ENCODE results near the gene KREMEN2. TPM values are rescaled to one million over a fixed set of nuclear protein-coding genes. Genes with fewer than 3 reads are reported as not detected.

Gene KREMEN2
- total and polyA plus RNA-seq, 2 of the 13 experiments (the other 11 are each of a cell fraction or from before 2014, with no cell fraction given), result 0.48 to 1.2 TPM

DNA sequence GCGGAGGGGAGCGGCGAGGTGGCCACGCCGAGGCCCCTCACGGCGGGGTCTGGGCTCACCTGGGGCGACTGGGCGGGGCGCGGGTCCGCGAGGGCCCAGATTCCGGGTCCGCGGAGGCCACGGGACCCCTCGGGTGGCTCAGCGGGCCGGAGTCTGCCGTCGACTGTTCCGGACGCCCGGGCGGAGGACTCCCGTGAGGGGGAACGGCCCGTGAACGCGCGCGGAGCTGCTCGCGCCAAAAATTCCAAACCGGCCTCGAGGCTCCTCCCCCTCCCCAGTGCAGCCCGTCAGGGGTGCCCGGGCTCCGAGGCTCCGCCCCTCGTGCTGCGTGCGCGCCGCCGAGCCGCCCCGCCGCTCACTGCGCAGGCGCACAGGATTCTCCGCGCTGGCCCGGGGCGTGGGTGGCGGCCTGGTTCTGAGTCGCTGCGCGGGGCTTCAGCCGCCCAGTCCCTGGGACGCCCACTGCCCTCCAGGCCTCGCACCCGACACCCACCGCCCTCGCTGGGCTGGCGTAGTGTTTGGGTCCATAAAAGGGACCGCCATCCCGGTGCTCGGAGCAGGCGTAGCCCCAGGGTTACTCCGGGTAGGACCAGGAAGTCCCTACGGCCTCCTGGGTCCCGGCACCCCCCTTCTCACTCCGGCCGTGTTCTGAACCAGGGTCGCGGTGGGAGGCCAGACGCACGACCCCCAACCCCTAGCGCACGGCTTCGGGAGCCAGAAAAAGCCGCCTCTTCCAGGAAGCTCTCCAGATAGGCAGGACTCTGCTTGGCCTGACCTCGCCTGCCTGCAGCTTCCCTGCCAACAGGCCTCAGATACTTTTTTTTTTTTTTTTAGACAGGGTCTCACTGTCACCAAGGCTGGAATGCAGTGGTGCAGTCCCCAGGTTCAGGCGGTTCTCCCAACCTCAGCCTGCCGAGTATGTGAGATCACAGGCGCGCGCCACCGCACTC, 16.4 kb downstream of the KREMEN2 start, which contains the start of gene PKMYT1 (continued):
- TF ChIP-seq XBP1 (CRISPR knock-in tag; IDR thresholded peaks at IDR 0.05), result no peak
- no peak for TF ChIP-seq ZBTB21 (CRISPR knock-in tag; IDR thresholded peaks at IDR 0.05)
- TF ChIP-seq PITX1 (CRISPR knock-in tag; IDR thresholded peaks at IDR 0.05), result no peak
- TF ChIP-seq ZNF552 (CRISPR knock-in tag; IDR thresholded peaks at IDR 0.05; ENCODE audit: borderline replicate concordance), result no peak
- TF ChIP-seq, protein P1, sequence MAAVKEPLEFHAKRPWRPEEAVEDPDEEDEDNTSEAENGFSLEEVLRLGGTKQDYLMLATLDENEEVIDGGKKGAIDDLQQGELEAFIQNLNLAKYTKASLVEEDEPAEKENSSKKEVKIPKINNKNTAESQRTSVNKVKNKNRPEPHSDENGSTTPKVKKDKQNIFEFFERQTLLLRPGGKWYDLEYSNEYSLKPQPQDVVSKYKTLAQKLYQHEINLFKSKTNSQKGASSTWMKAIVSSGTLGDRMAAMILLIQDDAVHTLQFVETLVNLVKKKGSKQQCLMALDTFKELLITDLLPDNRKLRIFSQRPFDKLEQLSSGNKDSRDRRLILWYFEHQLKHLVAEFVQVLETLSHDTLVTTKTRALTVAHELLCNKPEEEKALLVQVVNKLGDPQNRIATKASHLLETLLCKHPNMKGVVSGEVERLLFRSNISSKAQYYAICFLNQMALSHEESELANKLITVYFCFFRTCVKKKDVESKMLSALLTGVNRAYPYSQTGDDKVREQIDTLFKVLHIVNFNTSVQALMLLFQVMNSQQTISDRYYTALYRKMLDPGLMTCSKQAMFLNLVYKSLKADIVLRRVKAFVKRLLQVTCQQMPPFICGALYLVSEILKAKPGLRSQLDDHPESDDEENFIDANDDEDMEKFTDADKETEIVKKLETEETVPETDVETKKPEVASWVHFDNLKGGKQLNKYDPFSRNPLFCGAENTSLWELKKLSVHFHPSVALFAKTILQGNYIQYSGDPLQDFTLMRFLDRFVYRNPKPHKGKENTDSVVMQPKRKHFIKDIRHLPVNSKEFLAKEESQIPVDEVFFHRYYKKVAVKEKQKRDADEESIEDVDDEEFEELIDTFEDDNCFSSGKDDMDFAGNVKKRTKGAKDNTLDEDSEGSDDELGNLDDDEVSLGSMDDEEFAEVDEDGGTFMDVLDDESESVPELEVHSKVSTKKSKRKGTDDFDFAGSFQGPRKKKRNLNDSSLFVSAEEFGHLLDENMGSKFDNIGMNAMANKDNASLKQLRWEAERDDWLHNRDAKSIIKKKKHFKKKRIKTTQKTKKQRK (IDR thresholded peaks at IDR 0.05; ENCODE audit: low read length), result no peak
- TF ChIP-seq ZC3H13 (CRISPR knock-in tag; IDR thresholded peaks at IDR 0.05), result peak; percentile 47; the same call in 1 of the 2 replicates
- no peak for TF ChIP-seq ZNF570 (CRISPR knock-in tag; IDR thresholded peaks at IDR 0.05; ENCODE audit: borderline replicate concordance)
- TF ChIP-seq SIX4 (CRISPR knock-in tag; IDR thresholded peaks at IDR 0.05), result no peak
- TF ChIP-seq, protein P2, sequence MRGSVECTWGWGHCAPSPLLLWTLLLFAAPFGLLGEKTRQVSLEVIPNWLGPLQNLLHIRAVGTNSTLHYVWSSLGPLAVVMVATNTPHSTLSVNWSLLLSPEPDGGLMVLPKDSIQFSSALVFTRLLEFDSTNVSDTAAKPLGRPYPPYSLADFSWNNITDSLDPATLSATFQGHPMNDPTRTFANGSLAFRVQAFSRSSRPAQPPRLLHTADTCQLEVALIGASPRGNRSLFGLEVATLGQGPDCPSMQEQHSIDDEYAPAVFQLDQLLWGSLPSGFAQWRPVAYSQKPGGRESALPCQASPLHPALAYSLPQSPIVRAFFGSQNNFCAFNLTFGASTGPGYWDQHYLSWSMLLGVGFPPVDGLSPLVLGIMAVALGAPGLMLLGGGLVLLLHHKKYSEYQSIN (CRISPR knock-in tag; IDR thresholded peaks at IDR 0.05; ENCODE audit: borderline replicate concordance), result no peak
- TF ChIP-seq ZNF232 (CRISPR knock-in tag; IDR thresholded peaks at IDR 0.05; ENCODE audit: borderline replicate concordance), result no peak
- no peak for TF ChIP-seq CC2D1A (CRISPR knock-in tag; IDR thresholded peaks at IDR 0.05)
- no peak for TF ChIP-seq NFRKB (IDR thresholded peaks at IDR 0.05)
- TF ChIP-seq TARDBP (CRISPR knock-in tag; IDR thresholded peaks at IDR 0.05), result no peak
- no peak for TF ChIP-seq ZNF331 (CRISPR knock-in tag; IDR thresholded peaks at IDR 0.05)
- TF ChIP-seq ESRRA (CRISPR knock-in tag; IDR thresholded peaks at IDR 0.05; ENCODE audit: low read depth), result 0 out of 2 replicates have a peak, but pooled peaks have one; percentile 47
- TF ChIP-seq ZNF788 (CRISPR knock-in tag; IDR thresholded peaks at IDR 0.05; ENCODE audit: borderline replicate concordance), result peak; percentile 27; the same call in 1 of the 2 replicates
- peak; percentile 31 for TF ChIP-seq TEAD3 (CRISPR knock-in tag; optimal IDR thresholded peaks at IDR 0.05; ENCODE audit: borderline replicate concordance)
- peak; percentile 81 for TF ChIP-seq POLR2AphosphoS5 (IDR thresholded peaks at IDR 0.05; ENCODE audit: low read depth, low read length)
- no peak for TF ChIP-seq EHMT2 (IDR thresholded peaks at IDR 0.05; ENCODE audit: borderline replicate concordance, low read depth, low read length)
- TF ChIP-seq, protein P3, sequence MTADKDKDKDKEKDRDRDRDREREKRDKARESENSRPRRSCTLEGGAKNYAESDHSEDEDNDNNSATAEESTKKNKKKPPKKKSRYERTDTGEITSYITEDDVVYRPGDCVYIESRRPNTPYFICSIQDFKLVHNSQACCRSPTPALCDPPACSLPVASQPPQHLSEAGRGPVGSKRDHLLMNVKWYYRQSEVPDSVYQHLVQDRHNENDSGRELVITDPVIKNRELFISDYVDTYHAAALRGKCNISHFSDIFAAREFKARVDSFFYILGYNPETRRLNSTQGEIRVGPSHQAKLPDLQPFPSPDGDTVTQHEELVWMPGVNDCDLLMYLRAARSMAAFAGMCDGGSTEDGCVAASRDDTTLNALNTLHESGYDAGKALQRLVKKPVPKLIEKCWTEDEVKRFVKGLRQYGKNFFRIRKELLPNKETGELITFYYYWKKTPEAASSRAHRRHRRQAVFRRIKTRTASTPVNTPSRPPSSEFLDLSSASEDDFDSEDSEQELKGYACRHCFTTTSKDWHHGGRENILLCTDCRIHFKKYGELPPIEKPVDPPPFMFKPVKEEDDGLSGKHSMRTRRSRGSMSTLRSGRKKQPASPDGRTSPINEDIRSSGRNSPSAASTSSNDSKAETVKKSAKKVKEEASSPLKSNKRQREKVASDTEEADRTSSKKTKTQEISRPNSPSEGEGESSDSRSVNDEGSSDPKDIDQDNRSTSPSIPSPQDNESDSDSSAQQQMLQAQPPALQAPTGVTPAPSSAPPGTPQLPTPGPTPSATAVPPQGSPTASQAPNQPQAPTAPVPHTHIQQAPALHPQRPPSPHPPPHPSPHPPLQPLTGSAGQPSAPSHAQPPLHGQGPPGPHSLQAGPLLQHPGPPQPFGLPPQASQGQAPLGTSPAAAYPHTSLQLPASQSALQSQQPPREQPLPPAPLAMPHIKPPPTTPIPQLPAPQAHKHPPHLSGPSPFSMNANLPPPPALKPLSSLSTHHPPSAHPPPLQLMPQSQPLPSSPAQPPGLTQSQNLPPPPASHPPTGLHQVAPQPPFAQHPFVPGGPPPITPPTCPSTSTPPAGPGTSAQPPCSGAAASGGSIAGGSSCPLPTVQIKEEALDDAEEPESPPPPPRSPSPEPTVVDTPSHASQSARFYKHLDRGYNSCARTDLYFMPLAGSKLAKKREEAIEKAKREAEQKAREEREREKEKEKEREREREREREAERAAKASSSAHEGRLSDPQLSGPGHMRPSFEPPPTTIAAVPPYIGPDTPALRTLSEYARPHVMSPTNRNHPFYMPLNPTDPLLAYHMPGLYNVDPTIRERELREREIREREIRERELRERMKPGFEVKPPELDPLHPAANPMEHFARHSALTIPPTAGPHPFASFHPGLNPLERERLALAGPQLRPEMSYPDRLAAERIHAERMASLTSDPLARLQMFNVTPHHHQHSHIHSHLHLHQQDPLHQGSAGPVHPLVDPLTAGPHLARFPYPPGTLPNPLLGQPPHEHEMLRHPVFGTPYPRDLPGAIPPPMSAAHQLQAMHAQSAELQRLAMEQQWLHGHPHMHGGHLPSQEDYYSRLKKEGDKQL (CRISPR knock-in tag; IDR thresholded peaks at IDR 0.05; ENCODE audit: low read depth), result no peak

All from HepG2 (cell line).